Erythroblast (primary cell): Measurements from ENCODE around the gene TMC1.

Experiments used
- GATA1 ChIP-seq: IDR thresholded peaks from 2 replicates; pipeline ENCODE4 v1.6.1; 2011; ENCODE audit warnings: low read depth, mild to moderate bottlenecking, control low read depth, low read length, moderate library complexity
- POLR2A ChIP-seq: IDR thresholded peaks from 2 replicates; pipeline ENCODE4 v1.6.1; 2011; ENCODE audit warnings: mild to moderate bottlenecking, low read length

- TF ChIP-seq POLR2A (no peak), GATA1 (no peak)
Observed at GRCh38 chr9:72855321-72855720, 333.9 kb downstream of the TMC1 start.
